ENCODE data around the gene GOLGA5.

DNA sequence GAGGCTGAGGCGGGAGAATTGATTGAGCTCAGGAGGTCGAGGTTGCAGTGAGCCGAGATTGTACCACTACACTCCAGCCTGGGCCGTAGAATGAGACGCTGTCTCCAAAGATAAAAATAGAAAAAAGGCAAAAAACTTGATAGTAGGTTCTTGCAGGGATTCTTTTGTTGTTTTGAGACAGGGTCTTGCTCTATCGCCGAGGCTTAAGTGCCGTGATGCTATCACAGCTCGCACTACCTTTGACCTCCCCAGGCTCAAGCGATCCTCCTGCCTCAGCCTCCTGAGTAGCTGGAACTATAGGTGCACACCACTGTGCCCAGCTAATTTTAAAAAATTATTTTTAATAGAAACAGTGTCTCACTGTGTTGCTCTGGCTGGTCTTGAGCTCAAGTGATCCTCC lies 4.7 kb downstream of the GOLGA5 start:
- no peak for TF ChIP-seq EZH2 (IDR thresholded peaks at IDR 0.05; ENCODE audit: borderline replicate concordance, low read length)
- TF ChIP-seq, protein P1, sequence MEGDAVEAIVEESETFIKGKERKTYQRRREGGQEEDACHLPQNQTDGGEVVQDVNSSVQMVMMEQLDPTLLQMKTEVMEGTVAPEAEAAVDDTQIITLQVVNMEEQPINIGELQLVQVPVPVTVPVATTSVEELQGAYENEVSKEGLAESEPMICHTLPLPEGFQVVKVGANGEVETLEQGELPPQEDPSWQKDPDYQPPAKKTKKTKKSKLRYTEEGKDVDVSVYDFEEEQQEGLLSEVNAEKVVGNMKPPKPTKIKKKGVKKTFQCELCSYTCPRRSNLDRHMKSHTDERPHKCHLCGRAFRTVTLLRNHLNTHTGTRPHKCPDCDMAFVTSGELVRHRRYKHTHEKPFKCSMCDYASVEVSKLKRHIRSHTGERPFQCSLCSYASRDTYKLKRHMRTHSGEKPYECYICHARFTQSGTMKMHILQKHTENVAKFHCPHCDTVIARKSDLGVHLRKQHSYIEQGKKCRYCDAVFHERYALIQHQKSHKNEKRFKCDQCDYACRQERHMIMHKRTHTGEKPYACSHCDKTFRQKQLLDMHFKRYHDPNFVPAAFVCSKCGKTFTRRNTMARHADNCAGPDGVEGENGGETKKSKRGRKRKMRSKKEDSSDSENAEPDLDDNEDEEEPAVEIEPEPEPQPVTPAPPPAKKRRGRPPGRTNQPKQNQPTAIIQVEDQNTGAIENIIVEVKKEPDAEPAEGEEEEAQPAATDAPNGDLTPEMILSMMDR (IDR thresholded peaks at IDR 0.05; ENCODE audit: low read length): no peak
